Progenitor cell of endocrine pancreas (in vitro differentiated cells): ENCODE data around the gene PSMG3. TPM values are rescaled to one million over a fixed set of nuclear protein-coding genes. Genes with fewer than 3 reads are reported as not detected.

Experiments used
- DNase-seq: peaks from one replicate; pipeline ENCODE4 v3.0.0; 2021; ENCODE audit warnings: low spot score; ENCODE audit not compliant: unreplicated experiment
- H3K27ac Mint-ChIP-seq: 2 replicates; pipeline ENCODE4 v1.8.0; 2021; ENCODE audit warnings: mild to moderate bottlenecking, moderate library complexity, mixed read lengths
- H3K27me3 Mint-ChIP-seq: 2 replicates; pipeline ENCODE4 v1.8.0; 2021; ENCODE audit warnings: mixed read lengths
- H3K36me3 Mint-ChIP-seq: 2 replicates; pipeline ENCODE4 v1.8.0; 2022; ENCODE audit warnings: mixed read lengths; ENCODE audit not compliant: insufficient read depth
- H3K4me1 Mint-ChIP-seq: 2 replicates; pipeline ENCODE4 v1.8.0; 2021; ENCODE audit warnings: low read depth, mixed read lengths
- H3K4me3 Mint-ChIP-seq: 2 replicates; pipeline ENCODE4 v1.8.0; 2021; ENCODE audit warnings: low read depth, mild to moderate bottlenecking, moderate library complexity, mixed read lengths
- H3K9me3 Mint-ChIP-seq: 2 replicates; pipeline ENCODE4 v1.8.0; 2021; ENCODE audit warnings: low read depth, mixed read lengths
- total RNA-seq: library from RNA; stranded (reverse); gene quantifications from 2 replicates; pipeline ENCODE4 v1.2.1, GENCODE V29; 2021
- TF ChIP-seq, protein P1 (sequence below): fragments of 200-600 bp; sonication (generic); IDR thresholded peaks from one replicate; pipeline ENCODE4 v1.5.0; 2021; ENCODE audit warnings: antibody characterized with exemption, mild to moderate bottlenecking; ENCODE audit not compliant: unreplicated experiment

Gene PSMG3
- total RNA-seq, 1 donor from 2014 or later = 29.1 TPM

- H3K27me3 Mint-ChIP-seq = peaks cover 18% of the 10 kb centered on the region
- peaks cover 3% of the 10 kb centered on the region for H3K4me1 Mint-ChIP-seq
- H3K4me3 Mint-ChIP-seq = no peak overlapping the region
- H3K9me3 Mint-ChIP-seq = no peaks in the 10 kb centered on the region
- no peaks in the 10 kb centered on the region for H3K36me3 Mint-ChIP-seq
- DNase-seq = no peak
- TF ChIP-seq, protein P1, sequence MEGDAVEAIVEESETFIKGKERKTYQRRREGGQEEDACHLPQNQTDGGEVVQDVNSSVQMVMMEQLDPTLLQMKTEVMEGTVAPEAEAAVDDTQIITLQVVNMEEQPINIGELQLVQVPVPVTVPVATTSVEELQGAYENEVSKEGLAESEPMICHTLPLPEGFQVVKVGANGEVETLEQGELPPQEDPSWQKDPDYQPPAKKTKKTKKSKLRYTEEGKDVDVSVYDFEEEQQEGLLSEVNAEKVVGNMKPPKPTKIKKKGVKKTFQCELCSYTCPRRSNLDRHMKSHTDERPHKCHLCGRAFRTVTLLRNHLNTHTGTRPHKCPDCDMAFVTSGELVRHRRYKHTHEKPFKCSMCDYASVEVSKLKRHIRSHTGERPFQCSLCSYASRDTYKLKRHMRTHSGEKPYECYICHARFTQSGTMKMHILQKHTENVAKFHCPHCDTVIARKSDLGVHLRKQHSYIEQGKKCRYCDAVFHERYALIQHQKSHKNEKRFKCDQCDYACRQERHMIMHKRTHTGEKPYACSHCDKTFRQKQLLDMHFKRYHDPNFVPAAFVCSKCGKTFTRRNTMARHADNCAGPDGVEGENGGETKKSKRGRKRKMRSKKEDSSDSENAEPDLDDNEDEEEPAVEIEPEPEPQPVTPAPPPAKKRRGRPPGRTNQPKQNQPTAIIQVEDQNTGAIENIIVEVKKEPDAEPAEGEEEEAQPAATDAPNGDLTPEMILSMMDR = no peak
- no peak overlapping the region for H3K27ac Mint-ChIP-seq
Observed at GRCh38 chr7:1607001-1607400, 37.2 kb upstream of the PSMG3 start.

- no peaks in the 10 kb centered on the region for H3K9me3 Mint-ChIP-seq
- H3K27ac Mint-ChIP-seq = no peak overlapping the region
- peaks cover 14% of the 10 kb centered on the region for H3K27me3 Mint-ChIP-seq
Observed at GRCh38 chr7:1604383-1604782, 34.6 kb upstream of the PSMG3 start.

GRCh38 chr7:1603346-1604225 is 33.8 kb upstream of the PSMG3 start:
- TF ChIP-seq, protein P1 = no peak
- Mint-ChIP-seq H3K9me3 (no peaks in the 10 kb centered on the region), H3K36me3 (no peaks in the 10 kb centered on the region), H3K27me3 (peaks cover 9% of the 10 kb centered on the region), H3K4me1 (peaks cover 3% of the 10 kb centered on the region), H3K27ac (peak overlapping the region; percentile 31), H3K4me3 (no peak overlapping the region)
- DNase-seq = no peak

More at GRCh38 chr7:1604383-1604782, 34.6 kb upstream of the PSMG3 start:
- Mint-ChIP-seq H3K36me3 (no peaks in the 10 kb centered on the region), H3K4me1 (peaks cover 3% of the 10 kb centered on the region), H3K4me3 (no peak overlapping the region)
- DNase-seq = no peak
- TF ChIP-seq, protein P1 = no peak

DNA sequence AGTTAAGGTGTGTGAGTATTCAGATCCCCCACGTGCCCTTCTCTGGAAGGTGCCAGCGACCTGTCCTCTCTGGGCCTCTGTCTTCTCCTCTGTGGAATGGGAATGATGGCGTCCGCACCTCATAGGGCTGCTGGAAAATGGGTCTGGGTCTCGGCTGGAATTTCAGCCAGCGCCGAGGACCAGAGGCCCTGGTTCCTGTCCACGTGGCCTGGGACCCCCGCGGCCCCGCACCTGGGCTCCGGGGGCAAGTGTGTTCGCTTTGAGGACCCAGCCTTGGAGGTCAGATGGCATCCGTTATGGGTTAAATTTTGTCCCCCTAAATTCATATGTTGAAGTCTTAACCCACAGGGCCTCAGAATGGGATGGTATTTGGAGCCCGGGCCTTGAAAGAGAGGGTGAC is 32.6 kb upstream of the PSMG3 start:
- Mint-ChIP-seq H3K4me1 (peaks cover 3% of the 10 kb centered on the region), H3K27me3 (peaks cover 8% of the 10 kb centered on the region), H3K36me3 (no peaks in the 10 kb centered on the region)

GRCh38 chr7:1601956-1602355 is 32.1 kb upstream of the PSMG3 start:
- no peak for DNase-seq
- Mint-ChIP-seq H3K4me1 (no peaks in the 10 kb centered on the region), H3K27ac (no peak overlapping the region), H3K9me3 (no peaks in the 10 kb centered on the region), H3K27me3 (peaks cover 7% of the 10 kb centered on the region), H3K4me3 (no peak overlapping the region), H3K36me3 (no peaks in the 10 kb centered on the region)
- TF ChIP-seq, protein P1 = no peak

More for the DNA sequence above, 32.6 kb upstream of the PSMG3 start:
- TF ChIP-seq, protein P1 = no peak
- H3K27ac Mint-ChIP-seq = no peak overlapping the region
- DNase-seq = no peak
- no peak overlapping the region for H3K4me3 Mint-ChIP-seq
- H3K9me3 Mint-ChIP-seq = no peaks in the 10 kb centered on the region
